HL-60 (cell line): ENCODE results near the gene NODAL.

ENCODE experiments used
- GABPA ChIP-seq: IDR thresholded peaks from 2 replicates; pipeline ENCODE4 v1.6.1; 2012; ENCODE audit warnings: low read depth
- POLR2AphosphoS5 ChIP-seq: IDR thresholded peaks from 2 replicates; pipeline ENCODE4 v1.6.1; 2012; ENCODE audit warnings: low read depth
- SPI1 ChIP-seq: IDR thresholded peaks from 2 replicates; pipeline ENCODE4 v1.6.1; 2012; ENCODE audit warnings: low read depth, mild to moderate bottlenecking, borderline replicate concordance
- TF ChIP-seq, protein P1 (sequence below): IDR thresholded peaks from one replicate; pipeline ENCODE4 v1.5.1; 2011; ENCODE audit warnings: low read length, control low read depth, inconsistent platforms; ENCODE audit not compliant: insufficient read depth
- TF ChIP-seq, protein P2 (sequence below): IDR thresholded peaks from 2 replicates; pipeline ENCODE4 v1.6.1; 2012; ENCODE audit warnings: low read depth; ENCODE audit not compliant: insufficient replicate concordance

DNA sequence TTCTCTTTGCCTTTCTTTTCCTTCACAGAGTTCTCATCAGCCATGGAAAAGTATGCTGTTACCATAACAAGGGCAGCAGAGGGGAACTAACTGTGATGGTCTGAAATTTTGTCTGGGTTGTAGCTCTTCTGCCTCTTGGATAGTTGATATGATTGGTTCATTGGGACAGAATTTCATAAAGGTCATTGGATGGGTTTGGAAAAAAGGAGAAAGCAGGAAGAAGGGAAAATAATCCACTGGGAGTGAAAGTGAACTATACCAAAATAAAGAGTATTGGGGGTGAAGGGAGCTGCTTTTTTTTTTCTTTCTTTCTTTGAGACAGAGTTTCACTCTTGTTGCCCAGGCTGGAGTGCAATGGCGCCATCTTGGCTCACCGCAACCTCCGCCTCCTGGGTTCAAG lies 31.7 kb downstream of the NODAL start:
- TF ChIP-seq, protein P1, sequence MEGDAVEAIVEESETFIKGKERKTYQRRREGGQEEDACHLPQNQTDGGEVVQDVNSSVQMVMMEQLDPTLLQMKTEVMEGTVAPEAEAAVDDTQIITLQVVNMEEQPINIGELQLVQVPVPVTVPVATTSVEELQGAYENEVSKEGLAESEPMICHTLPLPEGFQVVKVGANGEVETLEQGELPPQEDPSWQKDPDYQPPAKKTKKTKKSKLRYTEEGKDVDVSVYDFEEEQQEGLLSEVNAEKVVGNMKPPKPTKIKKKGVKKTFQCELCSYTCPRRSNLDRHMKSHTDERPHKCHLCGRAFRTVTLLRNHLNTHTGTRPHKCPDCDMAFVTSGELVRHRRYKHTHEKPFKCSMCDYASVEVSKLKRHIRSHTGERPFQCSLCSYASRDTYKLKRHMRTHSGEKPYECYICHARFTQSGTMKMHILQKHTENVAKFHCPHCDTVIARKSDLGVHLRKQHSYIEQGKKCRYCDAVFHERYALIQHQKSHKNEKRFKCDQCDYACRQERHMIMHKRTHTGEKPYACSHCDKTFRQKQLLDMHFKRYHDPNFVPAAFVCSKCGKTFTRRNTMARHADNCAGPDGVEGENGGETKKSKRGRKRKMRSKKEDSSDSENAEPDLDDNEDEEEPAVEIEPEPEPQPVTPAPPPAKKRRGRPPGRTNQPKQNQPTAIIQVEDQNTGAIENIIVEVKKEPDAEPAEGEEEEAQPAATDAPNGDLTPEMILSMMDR, result no peak
- TF ChIP-seq POLR2AphosphoS5 (no peak), SPI1 (no peak), GABPA (no peak)
- TF ChIP-seq, protein P2, sequence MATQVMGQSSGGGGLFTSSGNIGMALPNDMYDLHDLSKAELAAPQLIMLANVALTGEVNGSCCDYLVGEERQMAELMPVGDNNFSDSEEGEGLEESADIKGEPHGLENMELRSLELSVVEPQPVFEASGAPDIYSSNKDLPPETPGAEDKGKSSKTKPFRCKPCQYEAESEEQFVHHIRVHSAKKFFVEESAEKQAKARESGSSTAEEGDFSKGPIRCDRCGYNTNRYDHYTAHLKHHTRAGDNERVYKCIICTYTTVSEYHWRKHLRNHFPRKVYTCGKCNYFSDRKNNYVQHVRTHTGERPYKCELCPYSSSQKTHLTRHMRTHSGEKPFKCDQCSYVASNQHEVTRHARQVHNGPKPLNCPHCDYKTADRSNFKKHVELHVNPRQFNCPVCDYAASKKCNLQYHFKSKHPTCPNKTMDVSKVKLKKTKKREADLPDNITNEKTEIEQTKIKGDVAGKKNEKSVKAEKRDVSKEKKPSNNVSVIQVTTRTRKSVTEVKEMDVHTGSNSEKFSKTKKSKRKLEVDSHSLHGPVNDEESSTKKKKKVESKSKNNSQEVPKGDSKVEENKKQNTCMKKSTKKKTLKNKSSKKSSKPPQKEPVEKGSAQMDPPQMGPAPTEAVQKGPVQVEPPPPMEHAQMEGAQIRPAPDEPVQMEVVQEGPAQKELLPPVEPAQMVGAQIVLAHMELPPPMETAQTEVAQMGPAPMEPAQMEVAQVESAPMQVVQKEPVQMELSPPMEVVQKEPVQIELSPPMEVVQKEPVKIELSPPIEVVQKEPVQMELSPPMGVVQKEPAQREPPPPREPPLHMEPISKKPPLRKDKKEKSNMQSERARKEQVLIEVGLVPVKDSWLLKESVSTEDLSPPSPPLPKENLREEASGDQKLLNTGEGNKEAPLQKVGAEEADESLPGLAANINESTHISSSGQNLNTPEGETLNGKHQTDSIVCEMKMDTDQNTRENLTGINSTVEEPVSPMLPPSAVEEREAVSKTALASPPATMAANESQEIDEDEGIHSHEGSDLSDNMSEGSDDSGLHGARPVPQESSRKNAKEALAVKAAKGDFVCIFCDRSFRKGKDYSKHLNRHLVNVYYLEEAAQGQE, result no peak
